Activated CD4-positive, alpha-beta T cell treated with anti-CD3 and anti-CD28 coated beads, Interleukin-2, amount 10 ng/mL, durations not matched to agents 7 days and 5 days (primary cell): ENCODE data around the gene KRTAP4-2. TPM values are rescaled to one million over a fixed set of nuclear protein-coding genes. Genes with fewer than 3 reads are reported as not detected.
"Not testable (repeated sequence)": the region's sequence is repeated elsewhere in the genome, so short reads cannot be mapped to it uniquely, and the experiment has no call there.

ENCODE experiments used
- CTCF ChIA-PET: fragments of 350-600 bp; sonication (Branson Sonifier 250); formaldehyde crosslinking; loops from one replicate; lab custom pipeline; 2021; ENCODE audit warnings: antibody characterized with exemption; lab: Charles Lee
- POLR2A ChIA-PET: fragments of 350-600 bp; sonication (Branson Sonifier 250); formaldehyde crosslinking; loops from one replicate; lab custom pipeline; 2021; ENCODE audit warnings: antibody characterized with exemption; lab: Charles Lee
- DNase-seq: peaks from one replicate; pipeline ENCODE4 v3.0.0-alpha.2; 2020
- H3K27ac Mint-ChIP-seq: one replicate; pipeline ENCODE4 v1.8.0; 2021; ENCODE audit warnings: mild to moderate bottlenecking, moderate library complexity, mixed read lengths
- H3K27me3 Mint-ChIP-seq: one replicate; pipeline ENCODE4 v1.8.0; 2021; ENCODE audit warnings: mixed read lengths
- H3K36me3 Mint-ChIP-seq: one replicate; pipeline ENCODE4 v1.8.0; 2021; ENCODE audit warnings: low read depth, mixed read lengths
- H3K4me1 Mint-ChIP-seq: one replicate; pipeline ENCODE4 v1.8.0; 2021; ENCODE audit warnings: mixed read lengths
- H3K4me3 Mint-ChIP-seq: one replicate; pipeline ENCODE4 v1.8.0; 2021; ENCODE audit warnings: mild to moderate bottlenecking, moderate library complexity, mixed read lengths
- H3K9me3 Mint-ChIP-seq: one replicate; pipeline ENCODE4 v1.8.0; 2021; ENCODE audit warnings: mixed read lengths
- total RNA-seq, 2 experiments: library from RNA; stranded (reverse); gene quantifications; one replicate each; pipeline ENCODE4 v1.2.3, GENCODE V29; 2021

Gene KRTAP4-2
- total RNA-seq, 2 experiments from 2014 or later: not detected

- no peak for DNase-seq
- ChIA-PET CTCF (interaction anchor here (1.3 kb wide), 1 partner anchor 10 kb away, joined by 3 read pairs; no protein-coding TSS in a partner anchor), POLR2A (no interaction called here)
- Mint-ChIP-seq H3K27ac (no peak overlapping the region), H3K9me3 (no peaks in the 10 kb centered on the region), H3K36me3 (no peaks in the 10 kb centered on the region), H3K27me3 (peaks cover 7% of the 10 kb centered on the region), H3K4me3 (no peak overlapping the region), H3K4me1 (no peaks in the 10 kb centered on the region)
Measured at GRCh38 chr17:41150026-41150425, 28.0 kb downstream of the KRTAP4-2 start.

GRCh38 chr17:41149652-41149985 lies 28.4 kb downstream of the KRTAP4-2 start, which contains the start of gene KRTAP4-5:
KRTAP4-5 (minus strand) TSS chr17:41149825; CDS start chr17:41149767, 58 bp downstream.
- Mint-ChIP-seq H3K9me3 (no peaks in the 10 kb centered on the region), H3K4me1 (no peaks in the 10 kb centered on the region), H3K27ac (no peak within 1 kb of the TSS), H3K4me3 (no peak within 1 kb of the TSS), H3K27me3 (peaks cover 7% of the 10 kb centered on the region), H3K36me3 (no peaks in the 10 kb centered on the region)
- ChIA-PET CTCF (interaction anchor here (1.3 kb wide), 1 partner anchor 10 kb away, joined by 3 read pairs; no protein-coding TSS in a partner anchor), POLR2A (no interaction called here)
- no peak for DNase-seq

- DNase-seq, H3K4me1 Mint-ChIP-seq, H3K27ac Mint-ChIP-seq, H3K9me3 Mint-ChIP-seq, H3K27me3 Mint-ChIP-seq, POLR2A ChIA-PET, H3K36me3 Mint-ChIP-seq, H3K4me3 Mint-ChIP-seq: not testable (repeated sequence)
- CTCF ChIA-PET: interaction anchor here (1.3 kb wide), 1 partner anchor 11 kb away, joined by 3 read pairs; no protein-coding TSS in a partner anchor
Measured at GRCh38 chr17:41148971-41149651, 28.9 kb downstream of the KRTAP4-2 start.

GRCh38 chr17:41147531-41148204 lies 30.4 kb downstream of the KRTAP4-2 start:
- H3K27ac Mint-ChIP-seq: no peak overlapping the region
- ChIA-PET POLR2A (no interaction called here), CTCF (no interaction called here)

GRCh38 chr17:41145261-41145660 lies 32.8 kb downstream of the KRTAP4-2 start:
- POLR2A ChIA-PET: no interaction called here
- CTCF ChIA-PET: no interaction called here
- no peak overlapping the region for H3K27ac Mint-ChIP-seq
- no peak for DNase-seq
- no peaks in the 10 kb centered on the region for H3K27me3 Mint-ChIP-seq
- no peak overlapping the region for H3K4me3 Mint-ChIP-seq
- no peaks in the 10 kb centered on the region for H3K36me3 Mint-ChIP-seq
- peaks cover 13% of the 10 kb centered on the region for H3K9me3 Mint-ChIP-seq
- H3K4me1 Mint-ChIP-seq: no peaks in the 10 kb centered on the region

More at GRCh38 chr17:41147531-41148204, 30.4 kb downstream of the KRTAP4-2 start:
- Mint-ChIP-seq H3K4me1 (no peaks in the 10 kb centered on the region), H3K36me3 (no peaks in the 10 kb centered on the region), H3K4me3 (no peak overlapping the region), H3K27me3 (no peaks in the 10 kb centered on the region), H3K9me3 (peaks cover 9% of the 10 kb centered on the region)
- DNase-seq: no peak

- CTCF ChIA-PET: no interaction called here
- no peaks in the 10 kb centered on the region for H3K36me3 Mint-ChIP-seq
- no peaks in the 10 kb centered on the region for H3K27me3 Mint-ChIP-seq
- DNase-seq: no peak
- peaks cover 13% of the 10 kb centered on the region for H3K9me3 Mint-ChIP-seq
- H3K27ac Mint-ChIP-seq: no peak overlapping the region
- H3K4me1 Mint-ChIP-seq: no peaks in the 10 kb centered on the region
- no peak overlapping the region for H3K4me3 Mint-ChIP-seq
- POLR2A ChIA-PET: no interaction called here
Measured at GRCh38 chr17:41144846-41145245, 33.2 kb downstream of the KRTAP4-2 start.

GRCh38 chr17:41141361-41141760 lies 36.7 kb downstream of the KRTAP4-2 start:
- Mint-ChIP-seq H3K27ac (no peak overlapping the region), H3K4me3 (no peak overlapping the region), H3K9me3 (peaks cover 22% of the 10 kb centered on the region), H3K4me1 (no peaks in the 10 kb centered on the region), H3K27me3 (peaks cover 3% of the 10 kb centered on the region), H3K36me3 (peaks cover 2% of the 10 kb centered on the region)
- no peak for DNase-seq
- POLR2A ChIA-PET: no interaction called here
- CTCF ChIA-PET: interaction anchor here (1.0 kb wide), 1 partner anchor 12 kb away, joined by 3 read pairs; no protein-coding TSS in a partner anchor

- CTCF ChIA-PET: interaction anchor here (1.0 kb wide), 1 partner anchor 11 kb away, joined by 3 read pairs; no protein-coding TSS in a partner anchor
- H3K27me3 Mint-ChIP-seq: peaks cover 3% of the 10 kb centered on the region
- H3K4me3 Mint-ChIP-seq: no peak within 1 kb of the TSS
- peaks cover 2% of the 10 kb centered on the region for H3K36me3 Mint-ChIP-seq
- H3K9me3 Mint-ChIP-seq: peaks cover 22% of the 10 kb centered on the region
- no peak for DNase-seq
- POLR2A ChIA-PET: no interaction called here
- H3K4me1 Mint-ChIP-seq: no peaks in the 10 kb centered on the region
- H3K27ac Mint-ChIP-seq: no peak within 1 kb of the TSS
Measured at GRCh38 chr17:41140360-41141131, 37.5 kb downstream of the KRTAP4-2 start, which contains the start of gene KRTAP4-6. KRTAP4-6 (minus strand) TSS chr17:41140544; CDS start chr17:41140487, 57 bp downstream.

- H3K4me1 Mint-ChIP-seq, H3K36me3 Mint-ChIP-seq, DNase-seq, H3K27me3 Mint-ChIP-seq, POLR2A ChIA-PET, CTCF ChIA-PET, H3K4me3 Mint-ChIP-seq, H3K27ac Mint-ChIP-seq: not testable (repeated sequence)
- peaks cover 22% of the 10 kb centered on the region for H3K9me3 Mint-ChIP-seq
Measured at GRCh38 chr17:41139865-41140264, 38.2 kb downstream of the KRTAP4-2 start.

- Mint-ChIP-seq H3K27ac (no peak overlapping the region), H3K36me3 (no peaks in the 10 kb centered on the region), H3K4me1 (peaks cover 3% of the 10 kb centered on the region), H3K9me3 (peaks cover 5% of the 10 kb centered on the region), H3K27me3 (peaks cover 3% of the 10 kb centered on the region), H3K4me3 (no peak overlapping the region)
- POLR2A ChIA-PET: no interaction called here
- CTCF ChIA-PET: no interaction called here
- DNase-seq: no peak
Measured at GRCh38 chr17:41133880-41134735, 43.9 kb downstream of the KRTAP4-2 start.

GRCh38 chr17:41131979-41132378 lies 46.0 kb downstream of the KRTAP4-2 start:
- no peak overlapping the region for H3K4me3 Mint-ChIP-seq

More at GRCh38 chr17:41131979-41132378, 46.0 kb downstream of the KRTAP4-2 start:
- POLR2A ChIA-PET: no interaction called here
- DNase-seq: no peak
- Mint-ChIP-seq H3K36me3 (no peaks in the 10 kb centered on the region), H3K27ac (no peak overlapping the region), H3K9me3 (no peaks in the 10 kb centered on the region), H3K27me3 (peaks cover 7% of the 10 kb centered on the region), H3K4me1 (peaks cover 3% of the 10 kb centered on the region)
- CTCF ChIA-PET: no interaction called here
